ENCODE results near the gene TUBA4B.

GRCh38 chr2:219297766-219298456, 44.9 kb downstream of the TUBA4B start:
- TF ChIP-seq CTCF (IDR thresholded peaks at IDR 0.05) (no peak), POLR2A (IDR thresholded peaks at IDR 0.05) (no peak)

Measured in body of pancreas (tissue), 4 donors.